Stimulated activated CD8-positive, alpha-beta memory T cell treated with anti-CD3 and anti-CD28 coated beads, Interleukin-7, amount 100 ng/mL, for 24 hours (primary cell): Measurements from ENCODE around the gene GABRA5.
"Not testable (repeated sequence)": the region's sequence is repeated elsewhere in the genome, so short reads cannot be mapped to it uniquely, and the experiment has no call there.

ENCODE experiments used
- DNase-seq: peaks from one replicate; pipeline ENCODE4 v3.0.0-alpha.2; 2020; ENCODE audit warnings: low read depth

GABRA5 gene

DNA sequence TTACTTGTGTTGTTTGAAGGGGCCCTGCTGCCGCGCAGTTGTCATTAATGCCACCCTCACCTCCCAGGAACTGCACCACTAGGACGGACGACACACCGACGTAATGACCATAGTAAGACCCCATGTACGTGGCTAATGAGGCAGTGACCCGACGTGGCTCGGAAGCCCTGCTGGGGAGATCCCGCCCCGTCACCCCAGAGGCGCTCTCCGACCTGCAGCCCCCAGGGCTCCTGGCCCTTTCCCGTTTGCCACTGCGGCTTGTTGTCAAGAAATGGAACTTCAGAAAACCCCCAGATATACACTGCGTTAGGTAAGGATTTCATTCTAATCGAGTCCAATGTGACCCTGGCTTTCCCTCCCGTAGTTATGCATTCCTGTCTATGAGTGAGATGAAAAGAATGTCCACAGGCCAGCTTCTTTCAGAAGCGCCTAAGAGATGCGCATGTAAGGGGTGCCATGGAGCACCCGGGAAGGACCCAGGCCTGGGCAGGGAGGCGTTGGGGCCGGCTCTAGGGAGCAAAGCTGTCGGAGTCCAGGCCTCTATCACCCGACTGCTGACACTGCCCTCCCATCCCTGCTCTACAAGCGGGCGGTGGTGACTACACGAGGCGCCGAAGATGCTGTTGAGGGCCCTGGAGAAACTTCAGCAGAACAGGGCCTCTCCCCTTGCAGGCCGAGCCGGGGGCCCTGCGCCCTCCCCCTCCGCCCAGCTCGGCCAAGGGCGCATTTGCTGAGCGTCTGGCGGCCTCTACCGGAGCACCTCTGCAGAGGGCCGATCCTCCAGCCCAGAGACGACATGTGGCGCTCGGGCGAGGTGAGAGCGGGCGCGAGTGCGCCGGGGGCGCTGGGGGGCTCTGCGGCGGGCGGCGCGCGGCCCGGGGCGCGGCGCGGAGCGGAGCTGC is at the start of gene GABRA5:
Gene GABRA5 (plus strand): TSS at position 765 of the 902 bp plus-strand sequence. CDS start 2,187 bp downstream, outside the sequence.
- DNase-seq: no peak

DNA sequence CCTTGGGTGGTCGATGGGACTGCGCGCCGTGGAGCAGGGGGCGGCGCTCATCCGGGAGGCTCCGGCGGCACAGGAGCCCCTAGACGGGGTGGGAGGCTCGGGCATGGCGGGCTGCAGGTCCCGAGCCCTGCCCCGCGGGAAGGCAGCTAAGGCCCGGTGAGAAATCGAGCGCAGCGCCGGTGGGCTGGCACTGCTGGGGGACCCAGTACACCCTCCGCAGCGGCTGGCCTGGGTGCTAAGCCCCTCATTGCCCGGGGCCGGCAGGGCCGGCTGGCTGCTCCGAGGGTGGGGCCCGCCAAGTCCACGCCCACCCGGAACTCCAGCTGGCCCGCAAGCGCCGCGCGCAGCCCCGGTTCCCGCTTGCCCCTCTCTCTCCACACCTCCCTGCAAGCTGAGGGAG is 35.7 kb upstream of the GABRA5 start:
- not testable (repeated sequence) for DNase-seq

DNA sequence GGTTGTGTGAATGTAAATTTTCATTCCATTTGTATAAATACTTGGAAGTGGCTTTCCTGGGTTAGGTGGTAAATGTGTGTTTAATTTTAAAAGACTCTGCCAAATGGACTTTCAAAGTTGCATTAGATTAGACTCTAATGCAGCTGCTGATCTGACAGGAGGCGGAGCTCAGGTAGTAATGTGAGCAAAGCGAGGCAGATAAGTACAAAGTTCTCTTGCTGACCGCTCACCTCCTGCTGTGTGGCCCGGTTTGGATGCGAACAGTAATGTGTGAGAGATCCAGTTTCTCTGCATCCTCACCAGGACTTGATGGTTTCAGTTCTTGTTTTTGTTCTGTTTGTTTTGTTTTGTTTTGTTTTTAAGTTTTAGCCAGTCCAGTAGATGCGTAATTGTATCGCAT is 34.9 kb upstream of the GABRA5 start:
- no peak for DNase-seq

DNA sequence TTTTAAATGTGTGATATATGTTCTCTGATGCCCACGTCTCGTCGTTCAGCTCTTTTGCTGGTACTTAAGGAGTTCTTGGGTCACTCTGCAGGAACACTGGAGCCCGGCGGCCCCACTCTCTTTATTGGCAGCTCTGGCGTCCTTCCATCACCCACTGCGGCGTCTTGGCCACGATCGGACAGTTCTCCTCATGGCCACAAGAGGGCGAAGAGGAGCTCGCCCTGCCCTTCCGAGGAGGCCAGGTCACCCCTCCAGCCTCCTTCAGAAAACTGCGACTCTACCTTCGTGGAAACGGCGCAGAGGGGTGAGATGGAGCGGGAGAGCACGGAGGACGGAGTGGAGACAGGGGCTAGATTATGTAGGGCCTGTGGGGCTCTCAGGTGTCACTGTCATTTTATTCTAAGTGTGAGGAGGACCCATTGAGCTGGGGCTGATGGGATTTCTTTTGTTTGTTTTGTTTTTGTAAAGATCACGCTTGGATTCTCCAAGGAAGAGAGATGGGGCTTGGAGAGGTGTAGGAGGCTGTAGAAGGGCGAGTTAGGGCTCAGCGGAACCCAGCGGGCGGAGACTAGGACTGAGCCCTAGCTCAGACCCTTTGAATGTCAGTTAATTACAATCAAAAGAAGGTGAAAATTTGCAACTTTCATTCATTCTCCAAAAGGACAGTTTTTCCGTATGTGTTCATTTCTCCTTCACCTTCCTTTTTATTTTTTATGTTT is 28.0 kb upstream of the GABRA5 start:
- no peak for DNase-seq

DNA sequence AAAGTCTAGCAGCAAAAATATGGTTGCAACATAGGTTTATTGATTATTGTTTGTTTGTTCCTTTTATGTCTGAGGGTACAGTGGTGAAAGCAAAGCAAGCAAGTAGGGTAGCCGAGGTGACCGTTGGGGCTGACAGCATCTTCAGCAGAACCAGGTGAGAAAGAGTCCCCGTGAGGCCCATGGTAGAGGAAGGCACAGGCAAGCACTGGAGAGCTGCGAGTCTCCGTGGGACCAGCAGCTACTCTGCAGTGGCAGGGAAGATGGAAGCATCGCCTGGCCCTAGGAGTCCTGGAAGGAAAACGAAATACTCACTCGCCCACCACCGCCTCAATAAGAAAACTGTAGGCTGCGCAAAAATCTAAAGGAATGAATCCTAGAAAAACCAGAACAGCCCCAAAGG is 25.3 kb upstream of the GABRA5 start:
- no peak for DNase-seq

DNA sequence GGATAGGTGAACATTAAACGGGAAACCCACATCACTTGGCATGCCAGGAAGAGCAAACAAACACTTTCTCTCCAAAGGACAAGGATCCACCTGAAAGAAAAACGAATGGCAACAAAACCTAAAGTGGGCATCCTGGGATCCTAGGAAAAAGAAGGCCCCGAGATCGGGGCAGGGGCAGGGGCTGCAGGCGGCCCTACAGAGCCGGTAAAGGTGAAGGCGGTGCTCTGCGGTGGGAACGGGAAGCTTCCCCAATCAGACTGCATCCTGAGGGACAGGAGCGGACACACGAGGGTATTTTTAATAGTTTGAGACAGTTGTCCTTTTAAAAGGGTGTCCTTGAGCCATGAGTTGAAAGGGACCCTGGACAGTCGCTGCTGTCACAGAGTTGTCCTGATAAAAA is 24.9 kb upstream of the GABRA5 start:
- DNase-seq: no peak

DNA sequence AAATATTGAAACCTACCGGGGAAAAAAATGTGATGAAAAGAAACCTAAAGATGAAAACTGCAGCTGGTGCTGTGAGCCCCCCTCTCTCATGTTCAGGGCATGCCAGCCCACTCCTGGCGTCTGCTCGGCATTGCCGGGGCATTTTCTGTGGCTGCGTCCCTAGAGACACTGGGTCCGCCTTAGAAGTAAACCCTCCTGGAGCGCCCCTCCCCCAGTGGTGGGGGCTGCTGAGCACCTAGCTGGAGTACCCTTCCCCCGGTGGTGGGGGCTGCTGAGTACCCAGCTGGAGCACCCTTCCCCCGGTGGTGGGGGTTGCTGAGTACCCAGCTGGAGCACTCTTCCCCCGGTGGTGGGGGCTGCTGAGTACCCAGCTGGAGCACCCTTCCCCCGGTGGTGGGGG is 24.5 kb upstream of the GABRA5 start:
- no peak for DNase-seq

DNA sequence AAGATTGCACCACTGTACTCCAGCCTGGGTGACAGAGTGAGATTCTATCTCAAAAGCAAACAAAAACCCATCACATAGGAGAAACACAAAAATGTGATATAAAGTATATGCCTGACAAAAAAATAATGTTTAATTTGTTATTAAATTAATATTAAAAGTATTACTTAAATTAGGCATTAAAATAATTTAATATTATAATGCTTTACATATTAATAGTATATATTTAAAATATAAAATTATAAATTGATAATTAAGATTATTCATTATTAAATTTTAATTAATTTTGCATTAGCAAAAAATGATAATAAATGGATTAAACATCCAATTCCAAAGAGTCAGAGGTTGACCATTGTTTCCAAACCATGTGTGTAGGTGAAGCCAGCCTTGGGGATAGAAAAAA is 22.0 kb upstream of the GABRA5 start:
- no peak for DNase-seq

DNA sequence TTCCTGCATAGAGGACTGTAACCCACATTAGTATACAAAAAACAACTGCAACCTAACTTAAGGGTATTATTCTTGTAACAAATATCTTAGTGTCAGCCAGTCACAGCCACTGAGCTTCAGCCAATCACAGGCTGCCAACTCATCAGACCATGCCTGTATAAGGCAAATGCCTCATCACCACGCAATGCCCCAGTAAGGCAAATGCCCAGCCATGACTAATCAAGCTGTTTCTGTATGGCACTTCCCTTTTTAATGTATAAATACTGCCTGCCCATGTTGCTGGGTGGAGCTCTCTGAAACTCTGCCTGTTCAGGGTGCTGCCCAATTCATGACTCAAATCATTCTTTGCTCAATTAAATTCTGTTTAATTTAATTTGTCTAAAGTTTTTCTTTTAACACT is 18.4 kb upstream of the GABRA5 start:
- no peak for DNase-seq

DNA sequence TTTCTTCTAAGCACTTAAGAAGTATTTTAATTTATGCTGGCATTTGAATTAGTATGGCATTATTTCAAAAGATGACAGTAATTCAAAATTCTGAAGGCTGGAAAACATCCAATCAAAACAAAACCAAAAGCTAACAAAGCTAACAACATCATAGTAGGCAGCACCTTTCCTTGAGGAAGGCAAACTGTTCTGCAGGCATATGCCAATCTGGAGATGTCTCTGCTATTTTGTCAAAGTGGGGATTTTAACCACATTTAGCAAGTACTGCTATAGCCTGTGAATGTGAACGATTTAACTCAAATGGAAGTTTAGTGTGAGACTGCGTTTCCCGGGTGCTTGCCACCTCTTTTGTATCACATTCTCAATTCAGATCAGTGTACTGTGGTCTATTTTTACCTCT is 16.7 kb upstream of the GABRA5 start:
- DNase-seq: no peak

DNA sequence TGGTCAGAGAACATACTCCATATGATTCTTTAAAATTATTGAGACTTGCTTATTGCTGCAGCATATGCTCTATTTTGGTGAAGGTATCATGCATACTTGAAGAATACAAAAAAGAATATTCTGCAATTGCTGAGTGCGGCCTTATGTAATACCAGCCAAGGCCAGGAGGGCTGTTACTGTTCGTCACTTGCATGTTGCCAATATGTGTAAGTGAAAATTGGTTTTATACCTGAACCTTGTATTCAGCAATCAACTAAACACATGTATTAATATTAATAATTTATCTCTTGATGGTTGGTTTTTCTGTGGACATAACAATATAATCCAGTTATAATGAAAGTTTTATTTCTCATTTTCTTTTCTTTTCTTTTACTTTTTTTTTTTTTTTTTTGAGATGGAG is 13.9 kb upstream of the GABRA5 start:
- DNase-seq: no peak

DNA sequence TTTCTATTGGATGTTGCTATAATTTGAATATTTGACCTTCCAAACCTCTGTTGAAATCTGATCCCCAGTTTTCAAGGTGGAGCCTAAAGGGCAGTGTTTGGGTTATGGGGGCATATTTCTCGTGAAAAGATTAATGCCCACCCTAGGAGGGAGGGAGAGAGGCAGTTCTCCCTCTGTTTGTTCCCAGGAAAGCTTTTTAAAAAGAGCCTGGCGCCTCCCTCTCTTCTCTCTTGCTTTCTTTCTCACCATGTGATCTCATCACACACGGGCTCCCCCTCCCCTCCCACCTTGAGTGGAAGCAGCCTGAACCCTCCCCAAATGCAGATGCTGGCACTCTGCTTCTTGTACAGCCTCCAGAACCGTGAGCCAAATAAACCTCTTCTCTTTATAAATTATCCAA is 12.4 kb upstream of the GABRA5 start:
- no peak for DNase-seq

DNA sequence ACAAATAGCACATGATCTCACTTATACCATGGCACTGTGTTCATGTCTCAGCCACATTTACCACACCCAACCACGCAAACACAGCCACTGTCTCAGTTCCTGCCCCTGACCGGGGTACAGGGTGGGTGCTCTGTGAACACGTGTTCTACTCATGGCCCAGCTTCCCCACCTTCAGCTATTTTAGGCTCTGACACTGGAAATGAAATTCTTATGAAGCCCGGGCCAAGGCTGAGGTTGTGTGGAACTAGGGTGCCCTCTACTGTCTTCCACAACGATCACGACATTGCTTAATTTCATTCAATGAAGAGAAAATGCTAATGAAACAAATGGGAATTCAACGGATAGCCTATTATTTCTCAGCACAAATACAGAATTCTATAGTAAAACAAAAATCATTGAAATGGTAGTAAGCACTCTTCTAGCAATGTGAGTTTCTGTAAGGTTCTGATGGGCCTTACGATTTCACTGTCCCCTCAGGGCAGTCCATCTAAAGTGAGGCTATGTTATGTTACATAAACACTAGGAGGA is 2.1 kb upstream of the GABRA5 start:
- DNase-seq: no peak

DNA sequence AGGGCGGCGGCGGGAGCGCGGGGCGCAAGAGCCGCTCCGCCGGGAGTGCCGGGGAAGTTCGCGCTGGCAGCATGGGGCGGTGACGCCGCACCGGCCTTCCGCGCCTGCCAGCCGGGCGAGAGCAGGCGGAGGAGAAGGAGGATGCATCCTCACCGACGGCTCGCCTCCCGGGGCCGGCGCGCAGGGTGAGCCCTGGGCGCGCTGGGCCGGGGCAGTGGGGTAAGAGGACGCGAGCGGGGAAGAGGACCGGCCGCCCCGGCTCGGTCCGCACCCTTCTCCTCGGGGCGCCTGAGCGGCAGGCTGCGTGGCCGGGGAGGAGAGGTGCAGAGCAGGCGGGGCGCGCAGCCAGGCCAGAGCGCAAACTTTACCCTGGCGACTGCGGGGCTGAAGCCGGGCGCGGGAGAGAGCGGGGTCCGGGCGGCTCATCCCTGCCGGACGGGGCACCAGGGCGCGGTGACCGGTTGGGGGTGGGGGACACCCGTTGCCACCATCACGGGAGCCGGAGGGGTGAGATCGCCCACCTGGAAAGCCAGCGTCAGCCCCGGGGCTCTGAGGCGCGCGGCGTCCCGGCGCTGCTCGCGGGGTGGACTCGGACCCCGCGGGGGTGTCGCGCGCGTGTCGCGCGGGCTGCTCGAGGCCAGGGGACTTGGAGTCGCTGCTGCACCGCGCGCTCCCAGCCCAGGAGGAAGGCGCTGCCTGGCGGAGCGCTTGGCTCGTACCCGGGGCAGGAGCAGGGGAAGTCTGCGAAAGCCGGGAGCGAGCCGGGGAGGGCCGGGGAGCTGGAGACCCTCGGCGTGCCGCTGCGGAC is 542 bp downstream of the GABRA5 start:
- no peak for DNase-seq

DNA sequence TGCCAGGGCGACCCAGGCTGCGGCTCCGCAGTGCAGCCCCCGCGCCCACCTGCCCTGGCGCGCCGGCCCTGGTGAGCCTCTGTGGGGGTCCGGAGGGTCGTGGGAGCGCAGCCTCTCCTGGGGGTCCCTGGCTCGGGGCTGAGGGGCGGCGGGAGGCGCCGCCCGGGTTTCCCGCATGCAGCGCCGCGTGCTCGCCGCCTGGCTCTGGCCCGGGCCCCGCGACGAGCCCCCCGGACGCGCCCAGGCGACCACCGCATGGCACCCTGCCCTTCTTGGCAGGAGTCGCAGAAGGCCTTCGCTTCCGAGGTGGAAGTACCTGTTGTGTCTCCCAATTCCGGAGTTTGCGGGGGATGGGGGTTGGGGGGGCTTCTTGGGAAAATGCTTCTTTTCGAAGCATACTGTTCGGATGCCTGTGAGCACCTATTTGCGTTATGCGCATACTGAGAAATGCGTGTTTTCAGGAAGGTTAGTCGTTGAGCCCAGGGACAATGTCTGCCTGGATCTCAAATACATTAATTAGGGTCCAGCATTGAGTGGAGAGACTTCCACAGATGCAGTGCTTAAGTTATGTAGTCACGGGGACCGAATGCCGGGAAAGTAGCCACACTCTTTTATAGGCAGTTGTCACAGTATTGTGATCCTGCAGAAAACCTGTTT is 1.3 kb downstream of the GABRA5 start:
- no peak for DNase-seq

DNA sequence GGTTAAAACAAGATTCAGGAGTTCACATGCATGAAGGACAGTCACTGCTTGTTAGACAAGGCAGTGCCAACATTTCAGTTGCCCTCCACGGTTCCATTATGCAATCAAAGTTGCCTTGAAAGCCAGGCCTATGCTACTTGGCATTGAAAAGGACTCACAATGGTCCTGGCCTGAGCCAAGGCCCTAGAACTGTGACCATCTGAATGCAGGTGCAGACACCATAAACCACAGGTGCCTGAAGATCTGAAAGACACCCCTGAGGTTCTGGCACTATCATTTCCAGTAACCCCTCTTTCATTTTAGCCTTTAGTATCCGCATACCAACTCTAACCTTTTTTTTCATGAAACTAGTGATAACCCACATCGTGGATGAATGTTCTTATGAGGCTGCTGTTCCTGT is 2.8 kb downstream of the GABRA5 start:
- no peak for DNase-seq

DNA sequence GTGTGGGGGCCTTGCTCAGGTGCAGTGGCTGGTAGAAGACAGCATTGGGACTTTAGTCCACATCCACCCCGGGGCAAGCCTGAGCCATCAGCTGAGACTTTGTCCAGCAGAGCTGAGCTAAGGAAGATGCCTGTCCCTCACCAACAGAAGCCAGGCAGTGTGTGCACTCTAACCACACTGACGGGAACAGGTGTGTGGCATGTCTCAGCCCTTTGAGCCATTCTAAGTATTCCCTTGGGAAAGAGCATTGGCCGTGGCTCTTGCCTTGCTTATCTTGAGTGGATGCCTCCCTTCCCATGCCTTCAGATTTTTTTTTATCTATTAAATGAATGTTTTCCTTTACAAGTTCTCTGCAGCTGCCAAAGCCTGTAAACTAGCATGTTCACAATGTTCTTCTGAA is 3.5 kb downstream of the GABRA5 start:
- no peak for DNase-seq

DNA sequence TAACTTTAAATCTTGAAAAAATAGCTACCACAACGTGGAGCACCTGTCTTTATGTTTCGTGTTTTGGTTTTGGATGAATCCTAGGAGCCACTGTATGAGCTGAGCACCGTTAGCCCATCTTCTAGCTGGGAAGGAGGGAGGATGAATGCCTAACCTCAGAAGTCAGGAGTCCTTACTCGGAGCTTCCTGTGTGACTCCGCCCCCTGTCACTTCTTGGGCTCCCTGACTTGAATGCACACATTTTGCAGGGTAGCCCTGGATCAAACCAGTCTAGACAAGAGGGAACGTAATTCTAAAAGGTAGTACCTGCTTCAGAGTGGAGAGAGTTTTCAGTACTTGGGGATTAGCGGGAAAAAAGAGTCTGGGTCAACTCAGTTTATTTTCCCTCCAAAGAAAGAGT is 5.3 kb downstream of the GABRA5 start:
- no peak for DNase-seq

DNA sequence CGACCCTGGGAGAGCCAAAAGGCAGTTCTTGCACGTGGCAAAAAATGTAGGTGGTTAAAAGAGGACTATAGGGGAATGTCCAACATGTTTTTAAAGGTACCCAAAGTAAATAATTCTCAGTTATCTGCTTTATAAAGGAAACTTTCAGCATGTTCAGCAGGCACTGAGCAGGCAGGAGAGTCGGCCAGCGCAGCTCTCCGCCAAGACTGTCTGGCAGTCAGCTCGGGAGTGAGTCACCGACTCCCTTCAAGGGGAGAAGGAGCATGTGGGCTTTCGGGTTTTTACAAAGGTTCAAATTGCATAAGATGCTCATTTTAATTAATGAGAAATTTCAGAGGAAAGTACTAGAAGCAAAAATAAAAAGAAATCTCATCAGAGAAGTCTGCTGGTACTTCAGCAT is 7.0 kb downstream of the GABRA5 start:
- no peak for DNase-seq

DNA sequence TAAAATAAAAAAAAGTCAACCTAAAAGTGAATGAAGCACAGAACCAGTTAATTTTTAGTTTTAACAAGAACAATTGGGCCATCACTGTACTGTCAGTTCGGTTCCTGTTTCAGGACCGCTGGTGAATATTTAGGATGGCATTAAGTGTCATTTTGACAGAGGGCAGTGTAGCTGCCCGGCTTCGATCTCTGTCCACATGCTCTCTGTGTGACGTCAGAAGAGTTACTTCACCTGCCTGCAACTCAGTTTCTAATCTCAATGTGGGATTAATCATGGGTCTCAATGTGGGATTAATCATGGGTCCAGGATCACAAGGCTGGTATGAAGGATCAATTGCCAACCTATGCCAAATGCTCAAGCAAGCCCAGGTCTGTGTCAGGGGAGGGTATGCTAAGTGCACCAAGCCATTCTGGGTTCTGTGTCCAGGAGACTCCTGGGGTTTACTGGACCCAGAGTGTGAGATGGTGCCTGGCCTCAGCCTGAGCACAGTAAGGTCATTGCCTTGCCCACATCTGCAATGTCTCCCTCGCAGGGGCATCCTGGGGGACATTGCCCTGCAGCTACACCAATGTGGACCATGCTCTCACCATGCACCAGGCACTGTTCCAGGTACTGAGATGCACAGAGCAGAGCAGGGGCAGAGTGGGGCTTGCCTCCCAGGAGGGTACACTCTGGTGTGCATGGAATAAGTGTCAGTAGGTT is 8.1 kb downstream of the GABRA5 start:
- no peak for DNase-seq

DNA sequence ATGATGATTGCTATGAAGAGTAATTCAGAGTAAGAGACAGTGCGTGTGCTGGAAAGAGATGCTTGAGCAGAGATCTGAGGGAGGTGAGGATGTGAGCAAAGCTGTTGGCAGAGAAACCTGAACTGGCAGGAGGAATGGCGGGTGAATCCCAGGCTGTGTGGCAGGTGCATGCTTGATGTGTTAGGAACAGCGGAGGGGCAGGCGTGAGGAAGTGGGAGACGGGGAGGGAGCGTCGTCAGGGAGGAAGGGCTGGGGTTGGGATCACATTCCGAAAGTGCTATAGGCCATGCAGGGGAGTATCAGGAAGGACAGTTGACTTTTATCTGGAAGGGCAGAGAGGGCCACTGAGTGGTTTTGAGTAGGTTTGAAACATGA is 8.6 kb downstream of the GABRA5 start:
- no peak for DNase-seq
